Loucy (cell line): ENCODE results near the gene GPX6.

Experiments
- EZH2phosphoT487 ChIP-seq: fragments of 200-600 bp; IDR thresholded peaks from 2 replicates; pipeline ENCODE4 v1.6.1; 2018; ENCODE audit warnings: antibody characterized with exemption, mild to moderate bottlenecking, moderate library complexity, borderline replicate concordance
- TF ChIP-seq, protein P1 (sequence below): fragments of 200-600 bp; sonication (generic); conservative IDR thresholded peaks from 2 replicates; pipeline ENCODE4 v1.5.1; 2014; ENCODE audit warnings: mild to moderate bottlenecking, antibody characterized with exemption, low read length

DNA sequence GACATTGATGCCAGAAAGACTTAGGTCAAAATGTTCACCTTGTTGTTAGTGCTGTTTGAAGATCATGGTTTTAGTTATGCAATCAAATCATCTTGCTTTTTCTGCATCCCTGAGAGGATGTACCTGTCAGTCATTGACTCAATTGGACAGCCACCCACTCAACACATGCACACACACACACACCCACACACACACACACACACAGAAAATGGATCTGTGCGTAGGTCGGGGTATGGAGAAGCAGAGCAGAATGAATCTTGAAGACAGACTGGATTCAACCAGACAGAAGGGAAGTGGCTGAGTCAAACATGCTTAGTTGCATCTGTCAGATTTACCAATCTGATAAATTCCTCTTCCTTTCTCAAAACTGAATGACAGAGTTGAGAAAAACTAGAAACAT is 53.2 kb downstream of the GPX6 start:
- TF ChIP-seq, protein P1, sequence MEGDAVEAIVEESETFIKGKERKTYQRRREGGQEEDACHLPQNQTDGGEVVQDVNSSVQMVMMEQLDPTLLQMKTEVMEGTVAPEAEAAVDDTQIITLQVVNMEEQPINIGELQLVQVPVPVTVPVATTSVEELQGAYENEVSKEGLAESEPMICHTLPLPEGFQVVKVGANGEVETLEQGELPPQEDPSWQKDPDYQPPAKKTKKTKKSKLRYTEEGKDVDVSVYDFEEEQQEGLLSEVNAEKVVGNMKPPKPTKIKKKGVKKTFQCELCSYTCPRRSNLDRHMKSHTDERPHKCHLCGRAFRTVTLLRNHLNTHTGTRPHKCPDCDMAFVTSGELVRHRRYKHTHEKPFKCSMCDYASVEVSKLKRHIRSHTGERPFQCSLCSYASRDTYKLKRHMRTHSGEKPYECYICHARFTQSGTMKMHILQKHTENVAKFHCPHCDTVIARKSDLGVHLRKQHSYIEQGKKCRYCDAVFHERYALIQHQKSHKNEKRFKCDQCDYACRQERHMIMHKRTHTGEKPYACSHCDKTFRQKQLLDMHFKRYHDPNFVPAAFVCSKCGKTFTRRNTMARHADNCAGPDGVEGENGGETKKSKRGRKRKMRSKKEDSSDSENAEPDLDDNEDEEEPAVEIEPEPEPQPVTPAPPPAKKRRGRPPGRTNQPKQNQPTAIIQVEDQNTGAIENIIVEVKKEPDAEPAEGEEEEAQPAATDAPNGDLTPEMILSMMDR, result no peak
- no peak for TF ChIP-seq EZH2phosphoT487
